ENCODE measurements around the gene DPH7. TPM values are rescaled to one million over a fixed set of nuclear protein-coding genes. Genes with fewer than 3 reads are reported as not detected.

The DPH7 gene
- 28.0 to 30.3 TPM (median 29.0 TPM) in 5 replicates for total RNA-seq (2022; extraction: Qiagen RNA extraction)

DNA sequence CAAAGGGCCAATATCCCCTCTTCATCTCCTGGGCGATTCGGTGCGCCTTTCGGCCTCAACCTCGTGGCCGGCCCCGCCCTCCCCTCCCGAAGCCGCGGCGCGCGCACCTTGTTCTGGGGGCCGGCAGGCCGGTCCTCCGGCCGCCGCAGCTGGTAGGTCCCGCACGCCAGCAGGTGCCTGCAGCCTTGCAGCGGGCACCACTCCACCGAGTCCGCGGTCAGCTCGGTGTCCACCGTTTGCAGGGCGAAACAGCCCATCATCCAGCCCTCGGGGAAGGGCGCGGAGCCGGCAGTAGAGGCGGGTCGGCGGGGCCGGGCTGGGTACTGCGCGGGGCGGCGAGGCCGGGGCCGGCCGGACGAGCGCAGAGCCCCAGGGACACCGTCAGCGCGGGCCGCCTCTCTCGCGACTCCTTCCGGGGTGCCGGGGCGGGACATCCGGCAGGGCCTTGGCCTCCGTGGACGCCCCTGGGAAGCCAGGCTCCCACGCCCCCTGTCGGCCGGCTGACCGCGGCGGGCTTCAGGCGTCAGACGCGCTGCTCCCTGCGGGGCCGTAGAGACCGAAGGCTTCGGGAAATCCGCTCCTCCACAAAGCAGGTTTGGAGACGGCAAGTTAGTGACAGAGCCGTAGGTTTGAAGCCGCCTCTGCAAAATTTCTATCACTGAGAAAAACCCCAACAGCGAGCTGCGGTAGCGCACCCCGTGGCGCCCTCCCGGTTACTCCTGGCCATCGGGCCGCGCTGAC, at the start of gene DPH7:
TSS of gene DPH7 (minus strand) at position 408 of the 741 bp plus-strand sequence. CDS start at position 260, 148 bp downstream.

DNA sequence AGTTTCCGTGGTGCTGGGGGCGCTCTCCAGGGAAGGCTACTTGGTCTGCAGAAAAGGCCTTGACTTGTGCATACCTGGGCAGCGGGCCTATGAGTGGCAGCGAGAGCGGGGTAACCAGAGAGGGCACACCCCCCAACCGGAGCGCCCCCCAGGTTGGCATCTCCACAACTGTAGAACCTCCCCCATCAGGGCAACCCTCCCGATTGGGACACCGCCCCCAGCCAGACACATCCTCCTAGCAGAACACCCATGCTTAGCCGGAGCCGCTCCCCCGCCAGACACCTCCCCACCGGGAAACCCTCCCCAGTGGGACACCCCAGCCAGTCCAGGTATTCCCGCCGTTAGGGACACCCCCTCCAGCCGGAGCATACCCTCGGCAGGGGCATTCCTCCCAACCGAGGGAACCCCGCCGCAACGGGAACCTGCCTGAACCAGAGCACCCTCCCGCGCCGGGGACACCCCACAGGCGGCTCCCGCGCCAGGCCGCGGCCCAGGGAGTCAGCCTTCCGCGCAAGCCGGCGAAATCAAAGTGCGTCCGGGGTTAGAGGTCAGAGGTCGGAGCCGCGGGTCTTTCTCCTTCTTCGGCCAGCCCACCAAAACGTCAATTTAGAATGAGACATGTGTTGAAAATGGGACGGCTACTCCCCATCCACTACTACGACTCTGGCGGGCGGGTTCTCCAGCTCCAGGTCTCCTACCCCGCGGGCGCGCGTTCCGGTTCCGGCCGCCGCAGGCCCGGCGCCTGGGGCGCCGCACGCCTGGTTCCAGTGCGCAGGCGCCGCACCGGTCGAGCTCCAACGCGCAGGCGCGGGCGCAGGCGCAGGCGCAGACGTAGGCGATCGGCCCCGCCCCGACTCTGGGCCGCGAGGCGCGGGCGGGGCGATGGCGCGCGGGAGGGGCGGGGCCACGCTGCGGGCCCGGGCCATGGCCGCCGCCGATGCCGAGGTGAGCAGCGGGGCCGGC, 39.7 kb upstream of the DPH7 start, which contains the start of gene EHMT1:
TSS of gene EHMT1 (plus strand) at position 901 of the 963 bp plus-strand sequence. CDS start at position 925, 24 bp downstream.

DNA sequence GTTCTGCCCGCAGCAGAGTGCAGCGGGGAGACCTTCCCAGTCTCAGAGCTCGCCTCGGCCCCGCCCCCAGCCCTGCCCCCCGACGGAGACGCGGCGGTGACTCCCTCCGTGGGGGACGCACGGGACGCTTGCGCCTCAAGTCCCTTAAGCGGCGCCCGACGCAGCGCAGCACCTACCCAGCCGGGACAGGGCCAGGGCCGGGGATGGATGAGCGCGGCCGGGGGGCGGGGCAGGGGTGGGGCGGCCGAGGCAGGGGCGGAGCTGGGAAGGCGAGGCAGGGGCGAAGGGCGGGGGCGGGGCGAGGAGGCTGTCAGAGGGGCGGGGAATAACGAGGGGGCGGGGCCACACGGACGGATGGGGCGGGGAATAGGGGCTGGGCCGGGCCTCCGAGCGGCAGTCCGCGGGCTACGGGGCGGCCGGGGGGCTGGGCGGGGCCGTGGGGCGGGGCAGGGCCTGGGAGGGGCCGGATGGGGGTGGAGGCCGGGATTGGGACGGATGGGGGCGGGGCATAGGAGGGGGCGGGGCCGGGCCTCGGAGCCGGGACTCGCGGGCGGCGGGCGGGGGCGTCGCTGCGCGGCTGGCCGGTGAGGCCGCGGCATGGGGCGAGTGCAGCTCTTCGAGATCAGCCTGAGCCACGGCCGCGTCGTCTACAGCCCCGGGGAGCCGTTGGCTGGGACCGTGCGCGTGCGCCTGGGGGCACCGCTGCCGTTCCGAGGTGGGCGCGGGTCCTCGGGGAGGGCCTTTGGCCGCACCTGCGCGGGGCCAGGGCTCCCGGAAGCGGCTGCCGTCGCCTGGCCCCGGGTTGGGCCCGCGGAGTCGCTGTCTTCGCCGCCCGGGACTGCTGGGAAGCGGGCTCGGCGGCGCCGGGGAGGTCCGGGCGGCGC, 26.6 kb upstream of the DPH7 start, which contains the start of gene ARRDC1:
TSS of gene ARRDC1 (plus strand) at position 566 of the 884 bp plus-strand sequence. CDS start at position 598, 32 bp downstream.

DNA sequence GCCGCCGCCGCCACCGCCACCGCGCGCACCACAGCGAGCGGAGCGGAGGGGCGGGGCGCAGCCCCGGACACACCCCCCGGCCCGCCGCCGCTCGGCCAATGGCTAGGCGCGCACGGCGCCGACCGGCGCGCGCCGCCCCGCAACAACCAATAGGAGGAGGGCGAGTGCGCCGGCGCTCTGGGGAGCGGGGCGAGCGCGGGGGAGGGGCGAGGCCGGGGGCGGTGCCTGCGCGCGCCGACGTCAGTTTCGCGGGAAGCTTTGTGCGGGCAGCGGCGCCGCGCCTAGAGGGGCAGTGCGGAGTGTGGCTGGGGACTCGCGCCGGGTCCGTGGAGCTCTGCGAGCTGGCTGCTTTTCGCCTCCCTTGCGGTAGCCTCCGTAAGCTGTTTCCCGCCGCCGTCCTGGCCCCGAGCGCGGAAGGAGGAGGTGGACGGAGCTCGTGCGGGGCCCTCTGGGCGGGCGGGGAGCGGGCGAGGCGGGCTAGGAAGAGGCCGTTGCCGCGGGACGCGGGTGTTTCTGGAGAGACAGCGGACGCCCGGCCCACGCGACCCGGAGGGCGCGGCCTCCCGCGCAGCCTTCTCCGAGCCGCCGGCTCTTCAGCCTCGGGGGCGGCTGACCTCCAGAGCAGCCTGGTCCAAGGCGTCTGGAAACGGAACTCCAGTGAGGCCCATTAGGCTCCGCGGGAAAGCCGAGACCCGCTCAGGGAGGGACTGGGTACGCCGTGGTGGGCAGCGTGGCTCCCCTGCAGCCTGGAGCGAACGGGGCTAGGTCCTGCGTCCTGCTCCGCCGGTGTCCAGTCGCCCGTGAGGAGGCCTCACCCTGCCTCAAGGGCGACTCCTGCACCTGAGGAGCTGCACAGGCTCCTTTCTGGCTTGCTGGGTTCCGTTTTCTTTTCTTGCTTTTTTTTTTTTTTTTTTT, 12.0 kb upstream of the DPH7 start, which contains the start of gene ZMYND19:
TSS of gene ZMYND19 (minus strand) at position 44 of the 915 bp plus-strand sequence. CDS start 249 bp downstream, outside the sequence.

DNA sequence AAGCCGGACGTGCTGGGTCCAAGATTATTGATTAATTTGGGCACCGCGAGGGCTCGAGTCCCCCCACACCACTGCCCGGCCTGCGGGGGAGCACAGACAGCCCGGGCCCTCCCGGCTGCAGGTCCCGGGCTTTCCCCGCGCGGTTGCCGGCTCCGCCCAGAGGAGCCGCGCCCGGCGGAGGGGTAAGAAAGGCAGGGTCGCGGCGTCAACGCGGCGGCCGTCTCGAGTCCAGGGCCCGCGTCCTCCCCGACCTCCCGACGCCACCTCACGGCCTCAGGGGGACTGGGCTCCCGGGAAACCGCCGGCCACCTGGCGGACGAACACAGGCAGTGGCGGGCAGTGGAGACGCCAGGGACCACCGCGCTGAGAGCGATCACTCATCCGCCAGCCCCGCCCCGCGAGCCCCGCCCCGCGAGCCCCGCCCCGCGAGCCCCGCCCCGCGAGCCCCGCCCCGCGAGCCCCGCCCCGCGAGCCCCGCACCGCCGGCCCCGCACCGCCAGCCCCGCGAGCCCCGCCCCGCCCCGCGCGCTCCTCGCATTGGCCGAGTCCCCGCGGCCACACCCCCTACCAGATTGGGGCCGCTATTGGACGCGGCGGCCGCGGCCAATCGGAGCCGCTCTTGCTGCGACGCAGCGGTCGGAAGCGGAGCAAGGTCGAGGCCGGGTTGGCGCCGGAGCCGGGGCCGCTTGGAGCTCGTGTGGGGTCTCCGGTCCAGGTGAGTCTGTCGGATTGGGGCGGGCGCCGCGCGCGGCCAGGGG, 27.3 kb downstream of the DPH7 start, which contains the start of gene MRPL41:
TSS of gene MRPL41 (plus strand) at position 616 of the 758 bp plus-strand sequence. CDS start 203 bp downstream, outside the sequence.

DNA sequence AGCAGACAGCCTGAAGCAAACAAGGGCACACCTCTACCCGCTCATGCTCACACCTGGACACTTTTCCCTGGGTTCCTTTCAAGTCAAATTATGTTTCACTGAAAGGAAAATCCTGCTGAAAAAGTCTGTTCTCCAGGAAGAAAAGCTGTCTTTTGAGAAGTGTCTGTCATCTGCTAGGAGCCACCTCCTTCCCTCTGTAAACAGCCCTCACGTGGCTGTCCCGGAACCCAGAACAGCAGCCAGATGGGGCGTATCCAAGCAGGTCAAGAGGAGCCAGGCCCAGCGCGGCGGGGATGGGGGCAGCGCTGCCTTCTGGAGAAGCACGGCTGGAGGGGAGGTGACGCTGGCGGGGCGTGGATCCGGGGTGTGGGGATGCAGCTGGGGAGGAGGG, 28.5 kb downstream of the DPH7 start, which contains the start of gene PNPLA7:
TSS of gene PNPLA7 (minus strand) at position 172 of the 391 bp plus-strand sequence. CDS start 205 bp downstream, outside the sequence.

Other genes starting within 250 kb of the DPH7 start
- gene EXD3, start 155.8 kb downstream of the DPH7 start, total RNA-seq (2022; extraction: Qiagen RNA extraction) = 4.4 to 6.8 TPM (median 6.5 TPM) in 5 replicates
- gene NOXA1, start 155.5 kb downstream of the DPH7 start, total RNA-seq (2022; extraction: Qiagen RNA extraction) = 0.79 to 1.8 TPM (median 1.7 TPM) in 5 replicates
- 0.09 to 0.24 TPM (median 0.14 TPM) in 5 replicates for gene ENTPD8, start 137.6 kb downstream of the DPH7 start, total RNA-seq (2022; extraction: Qiagen RNA extraction)
- gene NSMF, start 119.6 kb downstream of the DPH7 start, total RNA-seq (2022; extraction: Qiagen RNA extraction) = 33.9 to 42.1 TPM (median 40.2 TPM) in 5 replicates
- gene PNPLA7, start 28.5 kb downstream of the DPH7 start, total RNA-seq (2022; extraction: Qiagen RNA extraction) = 0.54 to 0.80 TPM (median 0.71 TPM) in 5 replicates
- gene MRPL41, start 27.0 kb downstream of the DPH7 start, total RNA-seq (2022; extraction: Qiagen RNA extraction) = 39.3 to 97.7 TPM (median 86.3 TPM) in 5 replicates
- 43.0 to 64.5 TPM (median 56.9 TPM) in 5 replicates for gene ZMYND19, start 11.6 kb upstream of the DPH7 start, total RNA-seq (2022; extraction: Qiagen RNA extraction)
- 54.2 to 66.1 TPM (median 61.1 TPM) in 5 replicates for gene ARRDC1, start 26.8 kb upstream of the DPH7 start, total RNA-seq (2022; extraction: Qiagen RNA extraction)
- gene EHMT1, start 40.1 kb upstream of the DPH7 start, total RNA-seq (2022; extraction: Qiagen RNA extraction) = 37.8 to 50.0 TPM (median 44.5 TPM) in 5 replicates

Measured in A549 treated with Hydrocortisone at 1 μM for 4 hours (cell line).